ENCODE data around the gene FCN2. TPM values are rescaled to one million over a fixed set of nuclear protein-coding genes. Genes with fewer than 3 reads are reported as not detected.
A peak's percentile ranks its signal among the peaks of the same experiment; 100 is the strongest.

FCN2 gene
- total RNA-seq, 2 donors from 2014 or later: not detected

- Mint-ChIP-seq H3K27ac (no peak overlapping the region), H3K36me3 (no peaks in the 10 kb centered on the region), H3K9me3 (no peaks in the 10 kb centered on the region)
- no peak for ATAC-seq
- peak in 1 of 2 donors; percentile 26 for DNase-seq (ENCODE audit: low spot score in 2 of 2)
Observed at GRCh38 chr9:134909511-134910481, 29.2 kb downstream of the FCN2 start.

- peak in 1 of 2 donors; percentile 31 for DNase-seq (ENCODE audit: low spot score in 2 of 2)
- Mint-ChIP-seq H3K27ac (no peak overlapping the region), H3K9me3 (no peaks in the 10 kb centered on the region)
Observed at GRCh38 chr9:134912126-134912840, 31.7 kb downstream of the FCN2 start.

GRCh38 chr9:134913041-134913712 lies 32.6 kb downstream of the FCN2 start:
- H3K9me3 Mint-ChIP-seq: peaks cover under 1 to 2% of the 10 kb centered on the region in 2 donors
- peak in 1 of 2 donors; percentile 20 for DNase-seq (ENCODE audit: low spot score in 2 of 2)
- H3K36me3 Mint-ChIP-seq: no peaks in the 10 kb centered on the region
- no peak for ATAC-seq
- H3K27ac Mint-ChIP-seq: no peak overlapping the region

More at GRCh38 chr9:134912126-134912840, 31.7 kb downstream of the FCN2 start:
- no peaks in the 10 kb centered on the region for H3K36me3 Mint-ChIP-seq
- ATAC-seq: no peak

GRCh38 chr9:134913713-134914500 lies 33.3 kb downstream of the FCN2 start:
- no peak overlapping the region for H3K27ac Mint-ChIP-seq
- peaks cover 7 to 9% of the 10 kb centered on the region in 2 donors for H3K9me3 Mint-ChIP-seq
- DNase-seq (ENCODE audit: low spot score in 2 of 2) (peak in 1 of 2 donors; percentile 30), ATAC-seq (no peak)
- no peaks in the 10 kb centered on the region for H3K36me3 Mint-ChIP-seq

- ATAC-seq: no peak
- H3K9me3 Mint-ChIP-seq: peaks cover 8 to 14% of the 10 kb centered on the region in 2 donors
Observed at GRCh38 chr9:134914501-134914834, 33.9 kb downstream of the FCN2 start.

GRCh38 chr9:134915046-134915985 lies 34.7 kb downstream of the FCN2 start:
- ATAC-seq (no peak), DNase-seq (ENCODE audit: low spot score in 2 of 2) (peak in 1 of 2 donors; percentile 30)
- Mint-ChIP-seq H3K36me3 (peaks cover 7 to 10% of the 10 kb centered on the region in 2 donors), H3K9me3 (peaks cover 13 to 19% of the 10 kb centered on the region in 2 donors), H3K27ac (no peak overlapping the region)

More at GRCh38 chr9:134914501-134914834, 33.9 kb downstream of the FCN2 start:
- Mint-ChIP-seq H3K36me3 (peaks cover under 1 to 6% of the 10 kb centered on the region in 2 donors), H3K27ac (no peak overlapping the region)
- peak in 1 of 2 donors; percentile 40 for DNase-seq (ENCODE audit: low spot score in 2 of 2)

- ATAC-seq: no peak
- peaks cover 7 to 10% of the 10 kb centered on the region in 2 donors for H3K36me3 Mint-ChIP-seq
- H3K27ac Mint-ChIP-seq: no peak overlapping the region
- H3K9me3 Mint-ChIP-seq: peaks cover 13 to 19% of the 10 kb centered on the region in 2 donors
- DNase-seq (ENCODE audit: low spot score in 2 of 2): peak in 1 of 2 donors; percentile 13
Observed at GRCh38 chr9:134916161-134916665, 35.6 kb downstream of the FCN2 start.

- ATAC-seq (no peak), DNase-seq (ENCODE audit: low spot score in 2 of 2) (no peak)
- Mint-ChIP-seq H3K36me3 (peaks cover 7 to 10% of the 10 kb centered on the region in 2 donors), H3K27ac (no peak within 1 kb of the TSS), H3K9me3 (peaks cover 13 to 19% of the 10 kb centered on the region in 2 donors)
Observed at GRCh38 chr9:134917431-134918373, 37.1 kb downstream of the FCN2 start, which contains the start of gene FCN1. Gene FCN1, minus strand, starts transcription at chr9:134917912. Its CDS starts 41 bp downstream, at chr9:134917871.

GRCh38 chr9:134918646-134919045 lies 38.0 kb downstream of the FCN2 start:
- ATAC-seq (no peak), DNase-seq (ENCODE audit: low spot score in 2 of 2) (peak in 1 of 2 donors; percentile 4)
- peaks cover 13 to 19% of the 10 kb centered on the region in 2 donors for H3K9me3 Mint-ChIP-seq
- H3K27ac Mint-ChIP-seq: no peak overlapping the region
- H3K36me3 Mint-ChIP-seq: peaks cover 7 to 10% of the 10 kb centered on the region in 2 donors

- no peak overlapping the region for H3K27ac Mint-ChIP-seq
- no peak for DNase-seq (ENCODE audit: low spot score in 2 of 2)
- peaks cover 7 to 10% of the 10 kb centered on the region in 2 donors for H3K36me3 Mint-ChIP-seq
- H3K9me3 Mint-ChIP-seq: peaks cover 13 to 19% of the 10 kb centered on the region in 2 donors
- no peak for ATAC-seq
Observed at GRCh38 chr9:134919303-134919702, 38.7 kb downstream of the FCN2 start.

- no peak overlapping the region for H3K27ac Mint-ChIP-seq
- ATAC-seq (no peak), DNase-seq (ENCODE audit: low spot score in 2 of 2) (peak in 1 of 2 donors; percentile 16)
- H3K9me3 Mint-ChIP-seq: peaks cover 13 to 19% of the 10 kb centered on the region in 2 donors
- H3K36me3 Mint-ChIP-seq: peaks cover 7 to 10% of the 10 kb centered on the region in 2 donors
Observed at GRCh38 chr9:134922066-134922931, 41.7 kb downstream of the FCN2 start.

GRCh38 chr9:134922932-134923240 lies 42.3 kb downstream of the FCN2 start:
- ATAC-seq: no peak
- Mint-ChIP-seq H3K9me3 (peaks cover 13 to 19% of the 10 kb centered on the region in 2 donors), H3K27ac (peak overlapping the region in 1 of 2 donors; percentile 68), H3K36me3 (peaks cover 7 to 10% of the 10 kb centered on the region in 2 donors)
- DNase-seq (ENCODE audit: low spot score in 2 of 2): peak in 1 of 2 donors; percentile 28

GRCh38 chr9:134923466-134923865 lies 42.9 kb downstream of the FCN2 start:
- Mint-ChIP-seq H3K27ac (no peak overlapping the region), H3K9me3 (peaks cover 9 to 15% of the 10 kb centered on the region in 2 donors), H3K36me3 (peaks cover 7 to 10% of the 10 kb centered on the region in 2 donors)
- DNase-seq (ENCODE audit: low spot score in 2 of 2): peak in 1 of 2 donors; percentile 13
- no peak for ATAC-seq
